Cerebellar nuclear complex (tissue), 1 donor: ENCODE measurements around the gene CNP.

Source experiments
- DNase-seq, 2 experiments: peaks; one replicate each; lab custom pipeline; 2025; lab: John Stamatoyannopoulos, UW

CNP gene

GRCh38 chr17:41972571-41973407 lies 6.2 kb downstream of the CNP start:
- DNase-seq = no peak

GRCh38 chr17:41973408-41973811 lies 6.8 kb downstream of the CNP start:
- DNase-seq = no peak

GRCh38 chr17:41974031-41974430 lies 7.4 kb downstream of the CNP start:
- no peak for DNase-seq

- DNase-seq = no peak
These were observed 8.1 kb downstream of the CNP start for GRCh38 chr17:41974658-41975057.

GRCh38 chr17:41975099-41976083 lies 8.8 kb downstream of the CNP start:
- DNase-seq = no peak

- no peak for DNase-seq
These were observed 9.7 kb downstream of the CNP start for GRCh38 chr17:41976142-41976768.

GRCh38 chr17:41977991-41978390 lies 11.4 kb downstream of the CNP start:
- no peak for DNase-seq

GRCh38 chr17:41982026-41982760 lies 15.6 kb downstream of the CNP start:
- no peak for DNase-seq

- DNase-seq = no peak
These were observed 17.9 kb downstream of the CNP start for GRCh38 chr17:41984454-41984853.

GRCh38 chr17:41985919-41986318 lies 19.3 kb downstream of the CNP start:
- no peak for DNase-seq

- no peak for DNase-seq
These were observed 20.0 kb downstream of the CNP start for GRCh38 chr17:41986634-41987033.

GRCh38 chr17:41987642-41988041 lies 21.0 kb downstream of the CNP start:
- no peak for DNase-seq

GRCh38 chr17:41988418-41988817 lies 21.8 kb downstream of the CNP start:
- DNase-seq = no peak

GRCh38 chr17:41989702-41990419 lies 23.3 kb downstream of the CNP start:
- no peak for DNase-seq

GRCh38 chr17:41992576-41992975 lies 26.0 kb downstream of the CNP start:
- no peak for DNase-seq

- DNase-seq = no peak
These were observed 30.2 kb downstream of the CNP start for GRCh38 chr17:41996855-41997164.

GRCh38 chr17:41998497-41998896 lies 31.9 kb downstream of the CNP start:
- no peak for DNase-seq

GRCh38 chr17:42000413-42001133 lies 34.0 kb downstream of the CNP start:
- DNase-seq = no peak

GRCh38 chr17:42001729-42002128 lies 35.1 kb downstream of the CNP start:
- DNase-seq = no peak

GRCh38 chr17:42002175-42002791 lies 35.7 kb downstream of the CNP start:
- no peak for DNase-seq
